ENCODE measurements around the gene WDR53. TPM values are rescaled to one million over a fixed set of nuclear protein-coding genes. Genes with fewer than 3 reads are reported as not detected.
"Not testable (repeated sequence)": the region's sequence is repeated elsewhere in the genome, so short reads cannot be mapped to it uniquely, and the experiment has no call there.

Gene WDR53
- polyA plus RNA-seq, 2 of the 4 experiments (the other 2 are of a cell fraction): 10.8 to 12.0 TPM

DNA sequence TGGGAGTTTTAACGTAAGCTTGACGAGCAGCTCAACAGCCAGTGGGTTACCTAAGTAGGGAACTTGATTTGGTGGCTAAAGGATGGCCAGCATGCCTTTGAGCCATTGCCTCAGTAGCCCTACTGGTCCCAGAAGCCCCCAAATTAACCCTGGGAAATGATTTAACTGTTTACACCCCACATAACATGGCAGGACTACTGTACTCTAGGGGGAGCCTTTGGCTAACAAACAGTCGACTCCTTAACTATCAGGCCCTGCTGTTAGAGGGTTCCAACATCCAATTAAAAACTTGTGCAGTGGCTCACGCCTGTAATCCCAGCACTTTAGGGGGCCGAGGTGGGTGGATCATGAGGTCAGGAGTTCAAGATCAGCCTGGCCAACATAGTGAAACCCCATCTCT, 43.8 kb downstream of the WDR53 start:
- no peak for ATAC-seq
- WGBS (ENCODE audit: missing lambda C conversion rate): 56% methylated on average over 4 of the region's 5 CpGs
- Histone ChIP-seq H3K4me2 (no peak overlapping the region), H3K9me3 (peaks cover 26% of the 10 kb centered on the region), H3K4me1 (peaks cover 9% of the 10 kb centered on the region), H3K4me3 (no peak overlapping the region), H3K27ac (no peak overlapping the region)
- no peak for TF ChIP-seq HDAC2 (IDR thresholded peaks at IDR 0.05)
- peak in 1 of 2 experiments; percentile 18; a peak in 2 of 5 replicates for TF ChIP-seq RAD21 (conservative IDR thresholded peaks at IDR 0.05 in 1 of 2, IDR thresholded peaks at IDR 0.05 in 1 of 2)
- TF ChIP-seq NPAS2 (CRISPR knock-in tag; IDR thresholded peaks at IDR 0.05; ENCODE audit: borderline replicate concordance): no peak
- no peak for DNase-seq (ENCODE audit: low read depth in 1 of 2, low spot score in 1 of 2)
- POLR2A ChIA-PET: no interaction called here
- CTCF ChIA-PET: interaction anchor here (0.6 to 1.1 kb wide), 3 partner anchors 20 to 160 kb away, joined by 3 to 4 read pairs (median 4); partner anchors contain the start of gene RNF168
- FAIRE-seq: no peak

DNA sequence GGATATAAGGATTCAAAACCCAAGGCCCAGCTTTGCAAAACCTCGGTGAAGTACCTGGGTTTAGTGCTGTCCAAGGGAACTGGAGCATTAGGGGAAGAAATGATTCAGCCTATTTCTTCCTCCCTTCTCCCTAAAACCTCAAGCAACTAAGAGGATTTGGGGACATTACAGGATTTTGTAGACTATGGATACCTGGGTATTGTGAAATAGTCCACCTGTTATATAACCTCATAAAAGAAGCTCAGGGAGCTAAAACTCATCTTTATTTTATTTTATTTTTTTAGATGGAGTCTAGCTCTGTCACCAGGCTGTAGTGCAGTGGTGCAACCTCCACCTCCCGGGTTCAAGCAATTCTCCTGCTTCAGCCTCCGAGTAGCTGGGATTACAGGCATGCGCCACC, 44.5 kb downstream of the WDR53 start:
- no peak overlapping the region for H3K27ac ChIP-seq
- FAIRE-seq: no peak
- whole genome bisulfite sequencing (ENCODE audit: missing lambda C conversion rate): 85% methylated on average over 3 of the region's 4 CpGs
- CTCF ChIA-PET: interaction anchor here (0.6 to 2.5 kb wide), 5 partner anchors 14 to 160 kb away, joined by 3 to 8 read pairs (median 4); partner anchors contain the start of gene RNF168
- H3K9me3 ChIP-seq: peaks cover 32% of the 10 kb centered on the region
- POLR2A ChIA-PET: no interaction called here
- no peak for TF ChIP-seq HEYL (CRISPR knock-in tag; IDR thresholded peaks at IDR 0.05)
- TF ChIP-seq, protein P1, sequence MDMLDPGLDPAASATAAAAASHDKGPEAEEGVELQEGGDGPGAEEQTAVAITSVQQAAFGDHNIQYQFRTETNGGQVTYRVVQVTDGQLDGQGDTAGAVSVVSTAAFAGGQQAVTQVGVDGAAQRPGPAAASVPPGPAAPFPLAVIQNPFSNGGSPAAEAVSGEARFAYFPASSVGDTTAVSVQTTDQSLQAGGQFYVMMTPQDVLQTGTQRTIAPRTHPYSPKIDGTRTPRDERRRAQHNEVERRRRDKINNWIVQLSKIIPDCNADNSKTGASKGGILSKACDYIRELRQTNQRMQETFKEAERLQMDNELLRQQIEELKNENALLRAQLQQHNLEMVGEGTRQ (IDR thresholded peaks at IDR 0.05): no peak
- TF ChIP-seq NPAS2 (CRISPR knock-in tag; IDR thresholded peaks at IDR 0.05; ENCODE audit: borderline replicate concordance): no peak
- no peak for TF ChIP-seq SMC3 (IDR thresholded peaks at IDR 0.05)
- TF ChIP-seq CHD2 (IDR thresholded peaks at IDR 0.05; ENCODE audit: low read length, partially characterized antibody): no peak
- TF ChIP-seq NR3C1 (IDR thresholded peaks at IDR 0.05): no peak
- TF ChIP-seq FOXS1 (CRISPR knock-in tag; IDR thresholded peaks at IDR 0.05): no peak
- no peak for TF ChIP-seq EHF (CRISPR knock-in tag; IDR thresholded peaks at IDR 0.05)
- TF ChIP-seq HDAC2 (IDR thresholded peaks at IDR 0.05): no peak
- TF ChIP-seq, protein P2, sequence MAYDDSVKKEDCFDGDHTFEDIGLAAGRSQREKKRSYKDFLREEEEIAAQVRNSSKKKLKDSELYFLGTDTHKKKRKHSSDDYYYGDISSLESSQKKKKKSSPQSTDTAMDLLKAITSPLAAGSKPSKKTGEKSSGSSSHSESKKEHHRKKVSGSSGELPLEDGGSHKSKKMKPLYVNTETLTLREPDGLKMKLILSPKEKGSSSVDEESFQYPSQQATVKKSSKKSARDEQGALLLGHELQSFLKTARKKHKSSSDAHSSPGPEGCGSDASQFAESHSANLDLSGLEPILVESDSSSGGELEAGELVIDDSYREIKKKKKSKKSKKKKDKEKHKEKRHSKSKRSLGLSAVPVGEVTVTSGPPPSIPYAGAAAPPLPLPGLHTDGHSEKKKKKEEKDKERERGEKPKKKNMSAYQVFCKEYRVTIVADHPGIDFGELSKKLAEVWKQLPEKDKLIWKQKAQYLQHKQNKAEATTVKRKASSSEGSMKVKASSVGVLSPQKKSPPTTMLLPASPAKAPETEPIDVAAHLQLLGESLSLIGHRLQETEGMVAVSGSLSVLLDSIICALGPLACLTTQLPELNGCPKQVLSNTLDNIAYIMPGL (CRISPR knock-in tag; IDR thresholded peaks at IDR 0.05; ENCODE audit: borderline replicate concordance): no peak
- no peak for TF ChIP-seq BCL3 (IDR thresholded peaks at IDR 0.05)
- no peak for TF ChIP-seq MAZ (IDR thresholded peaks at IDR 0.05; ENCODE audit: borderline replicate concordance, low read depth, low read length)
- TF ChIP-seq HOXB13 (CRISPR knock-in tag; IDR thresholded peaks at IDR 0.05; ENCODE audit: low read depth): no peak
- TF ChIP-seq ATOH8 (CRISPR knock-in tag; IDR thresholded peaks at IDR 0.05; ENCODE audit: low read depth): no peak
- TF ChIP-seq RARB (CRISPR knock-in tag; IDR thresholded peaks at IDR 0.05): no peak
- TF ChIP-seq CEBPB (IDR thresholded peaks at IDR 0.05): no peak
- TF ChIP-seq RFX5 (IDR thresholded peaks at IDR 0.05): no peak
- TF ChIP-seq TFCP2L1 (CRISPR knock-in tag; IDR thresholded peaks at IDR 0.05): no peak
- ATAC-seq: no peak
- no peak for DNase-seq (ENCODE audit: low read depth in 1 of 2, low spot score in 1 of 2)
- H3K4me2 ChIP-seq: no peak overlapping the region
- H3K4me3 ChIP-seq: no peak overlapping the region
- peaks cover 9% of the 10 kb centered on the region for H3K4me1 ChIP-seq

DNA sequence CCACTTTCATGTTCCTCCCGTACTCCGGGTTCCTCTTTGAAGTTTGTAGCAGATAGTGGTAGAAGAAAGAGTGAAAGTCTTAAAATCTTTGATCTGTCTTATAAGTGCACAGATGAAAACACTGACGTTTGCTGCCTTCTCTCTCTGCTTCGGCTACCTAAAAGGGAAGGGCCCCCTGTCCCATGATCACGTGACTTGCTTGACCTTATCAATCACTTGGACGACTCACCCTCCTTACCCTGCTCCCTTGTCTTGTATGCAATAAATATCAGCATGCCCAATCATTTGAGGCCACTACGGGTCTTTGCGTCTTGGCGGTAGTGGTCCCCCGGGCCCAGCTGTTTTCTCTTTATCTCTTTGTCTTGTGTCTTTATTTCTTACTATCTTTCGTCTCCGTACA, 47.1 kb downstream of the WDR53 start:
- POLR2A ChIA-PET; H3K4me1 ChIP-seq; H3K4me2 ChIP-seq; DNase-seq (ENCODE audit: low read depth in 1 of 2, low spot score in 1 of 2); ATAC-seq; H3K27ac ChIP-seq; FAIRE-seq; H3K4me3 ChIP-seq: not testable (repeated sequence)
- CTCF ChIA-PET: interaction anchor here (1.0 to 2.0 kb wide), 4 partner anchors 8 to 457 kb away, joined by 4 to 6 read pairs (median 4); no protein-coding TSS in a partner anchor
- 67% methylated on average over 12 of the region's 12 CpGs for WGBS (ENCODE audit: missing lambda C conversion rate)
- peaks cover 43% of the 10 kb centered on the region for H3K9me3 ChIP-seq
